ENCODE results near the gene DNAJC28. TPM values are rescaled to one million over a fixed set of nuclear protein-coding genes. Genes with fewer than 3 reads are reported as not detected.
"Not testable (repeated sequence)": the region's sequence is repeated elsewhere in the genome, so short reads cannot be mapped to it uniquely, and the experiment has no call there.

Gene DNAJC28, protein sequence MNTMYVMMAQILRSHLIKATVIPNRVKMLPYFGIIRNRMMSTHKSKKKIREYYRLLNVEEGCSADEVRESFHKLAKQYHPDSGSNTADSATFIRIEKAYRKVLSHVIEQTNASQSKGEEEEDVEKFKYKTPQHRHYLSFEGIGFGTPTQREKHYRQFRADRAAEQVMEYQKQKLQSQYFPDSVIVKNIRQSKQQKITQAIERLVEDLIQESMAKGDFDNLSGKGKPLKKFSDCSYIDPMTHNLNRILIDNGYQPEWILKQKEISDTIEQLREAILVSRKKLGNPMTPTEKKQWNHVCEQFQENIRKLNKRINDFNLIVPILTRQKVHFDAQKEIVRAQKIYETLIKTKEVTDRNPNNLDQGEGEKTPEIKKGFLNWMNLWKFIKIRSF
- total RNA-seq (2014; rRNA removed; shearing (Covaris generic)), result 1.4 and 1.6 TPM in 2 replicates

DNA sequence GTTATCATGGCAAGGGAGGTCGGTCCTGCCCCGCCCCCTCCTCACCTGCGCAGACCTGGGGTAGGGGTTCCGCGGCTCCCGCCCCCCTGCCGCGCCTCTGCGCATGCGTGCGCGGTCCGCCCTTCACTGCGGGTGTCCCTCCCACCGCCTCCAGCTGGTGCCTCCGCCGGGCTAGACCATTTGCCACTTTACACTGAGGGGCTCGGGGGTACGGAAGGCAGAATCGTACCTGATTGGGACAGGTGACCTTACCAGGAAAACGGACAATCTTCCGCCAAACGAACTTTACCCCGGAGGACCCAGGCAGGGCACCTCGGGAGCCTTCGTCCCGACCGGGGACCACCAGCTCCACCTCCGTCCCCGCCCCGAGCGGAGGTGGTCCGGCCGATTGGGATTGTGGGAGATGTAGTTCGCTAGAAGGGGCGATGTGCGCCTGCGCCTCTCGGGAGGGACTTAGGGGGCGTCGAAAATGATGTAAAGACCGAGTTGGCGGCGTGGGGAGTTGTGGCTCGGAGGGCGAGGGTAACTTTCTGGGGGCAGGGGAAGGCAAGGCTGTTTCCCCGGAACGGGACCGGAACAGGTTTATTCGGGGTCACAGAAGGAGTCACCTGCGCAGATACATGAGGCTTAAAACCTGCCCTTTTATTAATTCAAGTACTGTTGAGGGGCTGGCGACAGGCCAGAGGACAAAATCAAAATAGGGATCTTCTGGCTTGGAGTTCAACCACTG lies at the start of gene DNAJC28:
TSS of gene DNAJC28 (minus strand) at position 344 of the 730 bp plus-strand sequence. CDS start 2,323 bp downstream, outside the sequence.
- DNase-seq (ENCODE audit: low spot score), result peak; percentile 88

GRCh38 chr21:33541105-33541711 lies 49.7 kb upstream of the DNAJC28 start:
- peak; percentile 40 for DNase-seq (ENCODE audit: low spot score)

GRCh38 chr21:33540711-33541104 lies 49.2 kb upstream of the DNAJC28 start:
- no peak for DNase-seq (ENCODE audit: low spot score)

GRCh38 chr21:33539616-33540015 lies 48.1 kb upstream of the DNAJC28 start:
- DNase-seq (ENCODE audit: low spot score), result no peak

DNA sequence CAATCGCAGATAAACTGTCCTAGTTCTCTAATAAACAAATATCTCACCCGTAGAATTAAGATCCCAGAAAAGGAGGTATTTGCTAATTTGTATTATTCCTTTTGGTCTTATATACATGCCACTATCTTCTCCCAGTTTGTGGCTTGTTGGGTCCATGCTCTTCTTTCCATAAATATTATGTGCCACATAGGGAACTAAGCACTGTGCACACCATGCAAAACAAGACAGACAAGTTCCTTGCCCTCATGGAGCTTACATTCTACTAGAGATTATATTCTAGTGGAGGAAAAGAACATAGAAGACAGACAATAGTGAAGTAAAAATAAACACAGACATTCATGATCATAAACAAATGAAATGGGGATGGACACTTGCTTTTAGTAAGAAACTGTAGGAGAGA lies 45.7 kb upstream of the DNAJC28 start:
- no peak for DNase-seq (ENCODE audit: low spot score)

GRCh38 chr21:33531007-33531406 lies 39.5 kb upstream of the DNAJC28 start:
- DNase-seq (ENCODE audit: low spot score), result no peak

DNA sequence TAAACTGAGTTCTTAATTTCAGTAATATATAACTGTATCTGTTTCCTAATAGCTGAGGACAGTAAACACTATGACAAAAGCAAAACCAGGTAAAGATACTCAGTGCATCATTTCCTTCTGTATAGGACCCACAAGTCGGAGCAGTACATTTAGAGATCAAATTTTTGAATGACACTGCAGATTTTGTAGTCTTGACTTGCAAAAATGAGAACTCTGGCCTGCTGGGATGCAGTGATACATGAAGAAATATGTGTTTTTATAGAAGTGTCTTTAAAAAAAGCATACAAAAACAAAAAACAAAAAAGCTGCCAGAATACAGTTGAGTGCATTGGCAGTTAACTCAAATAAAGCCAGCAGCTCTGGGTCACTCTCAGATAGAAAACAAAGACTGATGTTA lies 31.4 kb upstream of the DNAJC28 start:
- no peak for DNase-seq (ENCODE audit: low spot score)

GRCh38 chr21:33522297-33522952 lies 30.9 kb upstream of the DNAJC28 start:
- DNase-seq (ENCODE audit: low spot score), result no peak

GRCh38 chr21:33518899-33519298 lies 27.4 kb upstream of the DNAJC28 start:
- no peak for DNase-seq (ENCODE audit: low spot score)

- DNase-seq (ENCODE audit: low spot score), result no peak
Observed at GRCh38 chr21:33514229-33514628, 22.7 kb upstream of the DNAJC28 start.

- DNase-seq (ENCODE audit: low spot score), result no peak
Observed at GRCh38 chr21:33512481-33512880, 21.0 kb upstream of the DNAJC28 start.

- DNase-seq (ENCODE audit: low spot score), result no peak
Observed at GRCh38 chr21:33511639-33512038, 20.1 kb upstream of the DNAJC28 start.

DNA sequence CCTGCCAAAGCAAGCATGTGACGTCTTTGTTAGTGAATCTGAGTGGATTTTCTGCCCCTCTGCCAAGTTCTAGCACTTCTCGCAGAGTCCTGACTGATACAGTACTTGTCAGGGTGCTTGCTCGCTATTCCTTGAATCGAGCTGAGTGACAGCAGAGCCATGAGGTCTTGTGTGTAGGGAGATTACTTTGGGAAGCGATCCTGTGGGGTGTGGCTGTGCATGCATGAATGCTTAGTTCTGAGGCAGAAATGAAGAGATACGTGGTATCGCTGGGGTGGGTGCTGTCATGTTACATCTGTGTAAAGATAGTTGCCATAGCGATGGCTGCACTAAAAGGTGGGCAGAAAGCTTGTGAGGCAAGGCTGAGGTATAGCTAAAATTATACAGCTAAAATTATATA lies 19.3 kb upstream of the DNAJC28 start:
- no peak for DNase-seq (ENCODE audit: low spot score)

DNA sequence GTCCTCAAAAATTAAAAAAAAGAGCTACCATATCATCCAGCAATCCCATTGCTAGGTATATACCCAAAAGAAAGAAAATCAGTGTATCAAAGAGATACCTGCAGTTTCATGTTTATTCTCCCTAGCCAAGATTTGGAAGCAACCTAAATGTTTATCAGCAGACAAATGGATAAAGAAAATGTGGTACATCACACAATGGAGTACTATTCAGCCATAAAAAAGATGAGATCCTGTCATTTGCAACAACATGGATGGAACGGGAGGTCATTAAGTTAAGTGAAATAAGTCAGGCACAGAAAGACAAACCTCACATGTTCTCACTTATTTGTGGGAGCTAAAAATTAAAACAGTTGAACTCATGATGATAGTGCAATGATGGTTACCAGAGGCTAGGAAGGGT lies 15.5 kb upstream of the DNAJC28 start:
- DNase-seq (ENCODE audit: low spot score), result not testable (repeated sequence)

GRCh38 chr21:33505833-33506232 lies 14.3 kb upstream of the DNAJC28 start:
- DNase-seq (ENCODE audit: low spot score), result no peak

DNA sequence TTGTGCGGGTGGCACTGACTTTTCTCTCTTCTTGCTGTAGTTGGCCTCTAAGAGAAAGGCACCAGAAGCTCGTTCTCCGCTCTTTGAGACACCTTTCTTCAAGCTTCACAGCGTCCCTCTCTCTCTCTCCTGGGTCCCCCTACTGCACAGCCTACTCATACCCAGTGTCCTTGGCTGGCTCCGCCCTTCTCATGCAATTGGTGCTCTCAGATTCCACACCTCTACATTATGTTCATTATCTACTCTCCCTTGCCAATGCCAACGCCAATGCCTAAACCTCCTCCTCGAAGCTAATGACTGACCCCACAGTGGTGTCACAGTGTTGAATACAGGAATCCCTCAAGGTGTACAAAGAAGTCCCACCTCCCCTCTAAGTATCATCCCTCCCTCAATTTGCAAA lies 4.8 kb upstream of the DNAJC28 start:
- no peak for DNase-seq (ENCODE audit: low spot score)

DNA sequence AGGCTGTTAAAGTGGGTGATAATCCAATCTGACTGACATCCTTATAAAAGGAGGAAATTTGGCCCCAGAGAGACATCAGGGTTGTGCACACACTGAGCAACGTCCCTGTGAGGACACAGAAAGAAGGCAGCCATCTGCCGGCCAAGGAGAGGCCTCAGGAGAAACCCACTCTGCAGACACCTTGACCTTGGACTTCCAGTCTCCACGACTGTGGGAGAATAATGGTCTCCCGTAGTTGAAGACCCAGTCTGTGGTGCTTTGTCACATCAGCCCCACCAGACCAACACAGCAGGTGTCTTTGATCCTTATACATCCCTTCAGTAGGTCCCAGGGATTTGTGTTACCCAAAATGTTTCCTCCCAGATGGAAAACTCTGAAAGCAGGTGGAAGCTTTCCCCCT lies 4.2 kb upstream of the DNAJC28 start:
- DNase-seq (ENCODE audit: low spot score), result no peak

GRCh38 chr21:33493756-33494155 lies 2.2 kb upstream of the DNAJC28 start:
- no peak for DNase-seq (ENCODE audit: low spot score)

- DNase-seq (ENCODE audit: low spot score), result no peak
Observed at GRCh38 chr21:33492571-33492970, 1.1 kb upstream of the DNAJC28 start.

DNA sequence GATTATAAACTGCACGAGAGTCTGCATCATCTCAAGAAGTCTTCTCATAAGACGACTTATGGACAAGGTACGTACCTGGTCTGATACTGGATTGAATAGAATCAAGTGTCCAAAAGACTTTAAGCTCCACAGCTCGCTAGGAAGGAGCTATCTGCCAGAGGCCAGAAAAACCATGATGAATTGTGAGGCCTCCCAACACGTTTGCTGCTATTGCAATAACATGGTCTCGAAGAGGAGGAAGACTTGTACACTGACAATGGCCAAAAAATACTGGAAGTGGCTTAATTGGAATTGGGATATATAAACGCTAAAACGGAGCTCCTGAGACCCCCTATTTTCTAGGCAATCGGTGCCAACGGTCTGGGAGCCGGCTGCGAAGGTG lies 534 bp downstream of the DNAJC28 start:
- DNase-seq (ENCODE audit: low spot score), result peak; percentile 26

GRCh38 chr21:33488936-33489335 lies 2.6 kb downstream of the DNAJC28 start:
- no peak for DNase-seq (ENCODE audit: low spot score)

DNA sequence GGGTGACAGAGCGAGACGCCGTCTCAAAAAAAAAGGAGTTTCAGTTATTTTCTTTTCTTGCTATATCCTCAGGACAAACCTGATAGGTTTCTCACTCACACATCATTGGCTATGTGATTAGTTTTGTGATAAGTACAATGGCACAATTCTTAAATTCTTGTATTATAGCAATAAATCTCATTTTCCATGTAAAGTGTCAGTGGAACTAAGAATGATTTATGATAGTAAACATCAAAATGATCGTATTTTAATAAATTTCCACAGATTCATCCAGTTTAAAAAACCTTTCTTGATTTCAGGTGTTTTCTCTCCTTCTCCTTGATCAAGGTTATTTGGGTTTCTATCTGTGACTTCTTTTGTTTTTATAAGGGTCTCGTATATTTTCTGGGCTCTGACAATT lies 3.5 kb downstream of the DNAJC28 start:
- DNase-seq (ENCODE audit: low spot score), result no peak

Data from A172 (cell line).